Activated T-helper 1 cell treated with anti-CD3 and anti-CD28 coated beads, Interleukin-12 subunit alpha, Interleukin-12 subunit beta, Interleukin-2, Interleukin-4 antibody, amounts not matched to agents 30 ng/mL and 10 ng/mL and 1 ng/mL, durations not matched to agents 14 hours and 24 hours and 36 hours (primary cell): ENCODE measurements around the gene YBX2. TPM values are rescaled to one million over a fixed set of nuclear protein-coding genes. Genes with fewer than 3 reads are reported as not detected.

Source experiments
- DNase-seq: peaks from one replicate; pipeline ENCODE4 v3.0.0; 2021; ENCODE audit warnings: low spot score
- H3K27ac Mint-ChIP-seq: one replicate; pipeline ENCODE4 v1.8.0; 2021; ENCODE audit warnings: mild to moderate bottlenecking, mixed read lengths
- H3K27me3 Mint-ChIP-seq: one replicate; pipeline ENCODE4 v1.8.0; 2022; ENCODE audit warnings: mild to moderate bottlenecking, moderate library complexity, mixed read lengths; ENCODE audit not compliant: insufficient read depth
- H3K36me3 Mint-ChIP-seq: one replicate; pipeline ENCODE4 v1.8.0; 2021; ENCODE audit warnings: low read depth, mixed read lengths
- H3K4me1 Mint-ChIP-seq: one replicate; pipeline ENCODE4 v1.8.0; 2021; ENCODE audit warnings: low read depth, mixed read lengths
- H3K4me3 Mint-ChIP-seq: one replicate; pipeline ENCODE4 v1.8.0; 2021; ENCODE audit warnings: mild to moderate bottlenecking, moderate library complexity, mixed read lengths
- H3K9me3 Mint-ChIP-seq: one replicate; pipeline ENCODE4 v1.8.0; 2021; ENCODE audit warnings: mixed read lengths
- intact Hi-C: fragments of 100-400 bp; cut with micrococcal nuclease; formaldehyde crosslinking; loops from one replicate; pipeline ENCODE4 v1.15.1; 2024
- total RNA-seq: library from RNA; stranded (reverse); gene quantifications from 2 replicates; pipeline ENCODE4 v1.2.3, GENCODE V29; 2022

YBX2 gene
- total RNA-seq, 1 donor from 2014 or later, result 0.36 TPM

- Mint-ChIP-seq H3K4me1 (no peaks in the 10 kb centered on the region), H3K27me3 (peaks cover 46% of the 10 kb centered on the region), H3K4me3 (no peak overlapping the region), H3K27ac (no peak overlapping the region), H3K9me3 (no peaks in the 10 kb centered on the region), H3K36me3 (no peaks in the 10 kb centered on the region)
- no peak for DNase-seq
- intact Hi-C loops, result no loop called here
Measured at GRCh38 chr17:7289256-7290032, 5.0 kb downstream of the YBX2 start.

GRCh38 chr17:7285679-7286078 lies 8.8 kb downstream of the YBX2 start:
- no peak overlapping the region for H3K4me3 Mint-ChIP-seq
- peaks cover 8% of the 10 kb centered on the region for H3K4me1 Mint-ChIP-seq
- intact Hi-C loops, result no loop called here
- H3K27ac Mint-ChIP-seq, result no peak overlapping the region
- no peaks in the 10 kb centered on the region for H3K9me3 Mint-ChIP-seq
- H3K27me3 Mint-ChIP-seq, result peaks cover 41% of the 10 kb centered on the region
- no peak for DNase-seq
- peaks cover 2% of the 10 kb centered on the region for H3K36me3 Mint-ChIP-seq

- DNase-seq, result no peak
- H3K36me3 Mint-ChIP-seq, result peaks cover 2% of the 10 kb centered on the region
- no peaks in the 10 kb centered on the region for H3K9me3 Mint-ChIP-seq
- peaks cover 16% of the 10 kb centered on the region for H3K4me1 Mint-ChIP-seq
- no peak overlapping the region for H3K4me3 Mint-ChIP-seq
- intact Hi-C loops, result no loop called here
- H3K27ac Mint-ChIP-seq, result no peak overlapping the region
- peaks cover 43% of the 10 kb centered on the region for H3K27me3 Mint-ChIP-seq
Measured at GRCh38 chr17:7284911-7285310, 9.5 kb downstream of the YBX2 start.

GRCh38 chr17:7283471-7284216 lies 10.8 kb downstream of the YBX2 start:
- Mint-ChIP-seq H3K9me3 (no peaks in the 10 kb centered on the region), H3K27me3 (peaks cover 43% of the 10 kb centered on the region), H3K27ac (no peak overlapping the region), H3K4me1 (peaks cover 16% of the 10 kb centered on the region), H3K36me3 (peaks cover 2% of the 10 kb centered on the region), H3K4me3 (peak overlapping the region; percentile 22)
- DNase-seq, result no peak
- intact Hi-C loops, result no loop called here

GRCh38 chr17:7282752-7283321 lies 11.6 kb downstream of the YBX2 start:
- Mint-ChIP-seq H3K36me3 (peaks cover 2% of the 10 kb centered on the region), H3K27ac (no peak overlapping the region), H3K4me1 (peaks cover 16% of the 10 kb centered on the region), H3K27me3 (peaks cover 41% of the 10 kb centered on the region), H3K4me3 (peak overlapping the region; percentile 47), H3K9me3 (no peaks in the 10 kb centered on the region)
- DNase-seq, result no peak
- intact Hi-C loops, result no loop called here

- intact Hi-C loops, result loop anchor here (1.0 to 2.0 kb wide), 7 partner anchors 19 to 122 kb away; partner anchors contain the start of genes ACAP1, CLDN7, EIF5A and PHF23
Measured at GRCh38 chr17:7281953-7282751, 12.3 kb downstream of the YBX2 start.

GRCh38 chr17:7281074-7281952 lies 13.1 kb downstream of the YBX2 start, which contains the start of gene SLC2A4:
TSS of gene SLC2A4 (plus strand) at chr17:7281718. CDS start at chr17:7281935, 217 bp downstream.
- Mint-ChIP-seq H3K9me3 (no peaks in the 10 kb centered on the region), H3K4me3 (peak within 1 kb of the TSS; percentile 79), H3K27ac (peak within 1 kb of the TSS; percentile 40), H3K4me1 (peaks cover 16% of the 10 kb centered on the region), H3K27me3 (peaks cover 34% of the 10 kb centered on the region), H3K36me3 (peaks cover 2% of the 10 kb centered on the region)
- intact Hi-C loops, result loop anchor here (1.0 to 2.0 kb wide), 7 partner anchors 19 to 123 kb away; partner anchors contain the start of genes ACAP1, CLDN7, EIF5A and PHF23
- peak; percentile 78 for DNase-seq

More at GRCh38 chr17:7281953-7282751, 12.3 kb downstream of the YBX2 start:
- peaks cover 16% of the 10 kb centered on the region for H3K4me1 Mint-ChIP-seq
- H3K36me3 Mint-ChIP-seq, result peaks cover 2% of the 10 kb centered on the region
- peak overlapping the region; percentile 79 for H3K4me3 Mint-ChIP-seq
- H3K27ac Mint-ChIP-seq, result no peak overlapping the region
- no peaks in the 10 kb centered on the region for H3K9me3 Mint-ChIP-seq
- peaks cover 39% of the 10 kb centered on the region for H3K27me3 Mint-ChIP-seq
- DNase-seq, result no peak

GRCh38 chr17:7280519-7281073 lies 13.8 kb downstream of the YBX2 start:
- peak overlapping the region; percentile 25 for H3K27ac Mint-ChIP-seq
- peaks cover 16% of the 10 kb centered on the region for H3K4me1 Mint-ChIP-seq
- H3K4me3 Mint-ChIP-seq, result peak overlapping the region; percentile 79
- H3K9me3 Mint-ChIP-seq, result no peaks in the 10 kb centered on the region
- intact Hi-C loops, result loop anchor here (1.0 to 2.0 kb wide), 8 partner anchors 16 to 124 kb away; partner anchors contain the start of genes ACAP1, CLDN7, EIF5A and PHF23
- peaks cover 2% of the 10 kb centered on the region for H3K36me3 Mint-ChIP-seq
- DNase-seq, result peak; percentile 69
- H3K27me3 Mint-ChIP-seq, result peaks cover 32% of the 10 kb centered on the region

- H3K9me3 Mint-ChIP-seq, result no peaks in the 10 kb centered on the region
- peaks cover 2% of the 10 kb centered on the region for H3K36me3 Mint-ChIP-seq
- peaks cover 30% of the 10 kb centered on the region for H3K27me3 Mint-ChIP-seq
- H3K4me1 Mint-ChIP-seq, result peaks cover 16% of the 10 kb centered on the region
- no peak overlapping the region for H3K27ac Mint-ChIP-seq
- intact Hi-C loops, result no loop called here
- DNase-seq, result no peak
- H3K4me3 Mint-ChIP-seq, result no peak overlapping the region
Measured at GRCh38 chr17:7279448-7279847, 15.0 kb downstream of the YBX2 start.

GRCh38 chr17:7266784-7267183 lies 27.7 kb downstream of the YBX2 start:
- H3K4me3 Mint-ChIP-seq, result no peak overlapping the region
- intact Hi-C loops, result no loop called here
- H3K27me3 Mint-ChIP-seq, result peaks cover 23% of the 10 kb centered on the region
- H3K27ac Mint-ChIP-seq, result no peak overlapping the region
- H3K4me1 Mint-ChIP-seq, result peaks cover 19% of the 10 kb centered on the region
- no peaks in the 10 kb centered on the region for H3K9me3 Mint-ChIP-seq
- no peaks in the 10 kb centered on the region for H3K36me3 Mint-ChIP-seq
- DNase-seq, result no peak

- Mint-ChIP-seq H3K36me3 (peaks cover 8% of the 10 kb centered on the region), H3K4me3 (peak overlapping the region; percentile 73), H3K4me1 (peaks cover 30% of the 10 kb centered on the region), H3K27ac (no peak overlapping the region), H3K9me3 (no peaks in the 10 kb centered on the region), H3K27me3 (peaks cover 23% of the 10 kb centered on the region)
- intact Hi-C loops, result loop anchor here (2.0 kb wide), 1 partner anchor 17 kb away; the partner anchor contains the start of gene SLC2A4
- no peak for DNase-seq
Measured at GRCh38 chr17:7263801-7264078, 30.7 kb downstream of the YBX2 start.
